PC-9 (cell line): ENCODE results near the gene HLA-DMB.
A peak's percentile ranks its signal among the peaks of the same experiment; 100 is the strongest.

Source experiments
- CTCF ChIP-seq: fragments of 200-600 bp; sonication (generic); conservative IDR thresholded peaks from 2 replicates; pipeline ENCODE4 v1.6.1; 2017; ENCODE audit warnings: mixed run types, antibody characterized with exemption, mild to moderate bottlenecking, moderate library complexity
- EZH2 ChIP-seq: fragments of 200-600 bp; sonication (generic); IDR thresholded peaks from 2 replicates; pipeline ENCODE4 v1.8.0; 2017; ENCODE audit warnings: antibody characterized with exemption, low read depth

DNA sequence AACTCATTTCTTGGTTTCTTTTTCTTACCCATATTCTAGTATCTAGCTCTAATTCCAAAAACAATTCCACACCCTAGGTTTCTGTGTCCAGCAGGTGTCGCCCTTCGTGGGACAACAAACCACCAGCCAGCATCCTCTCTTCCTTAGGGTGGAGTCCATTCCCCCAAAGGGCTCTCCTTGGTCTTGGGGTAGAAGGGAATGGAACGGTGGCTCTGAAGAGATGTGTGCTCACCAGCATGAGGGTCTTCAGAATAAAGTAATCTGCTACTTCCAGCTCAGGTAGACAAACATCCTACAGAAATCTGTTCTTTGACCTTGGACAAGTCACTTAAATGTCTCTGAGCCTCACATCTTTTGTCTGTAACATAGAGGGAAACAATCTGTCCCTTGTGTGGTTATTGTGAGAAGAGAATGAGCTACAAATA lies 7.2 kb downstream of the HLA-DMB start:
- TF ChIP-seq CTCF = peak; percentile 89
- TF ChIP-seq EZH2 = no peak
